WTC11 (cell line): ENCODE data around the gene EXOC6. TPM values are rescaled to one million over a fixed set of nuclear protein-coding genes. Genes with fewer than 3 reads are reported as not detected.

ENCODE experiments used
- ATAC-seq: fragments of 200-7000 bp; cut with Tn5 transposase; 2 replicates; pipeline ENCODE4 v1.10.0; 2021; ENCODE audit warnings: mild to moderate bottlenecking, moderate library complexity
- CTCF ChIA-PET: fragments of 300-600 bp; sonication (Branson Sonifier 250); formaldehyde crosslinking; loops from one replicate; lab custom pipeline; 2021; ENCODE audit warnings: antibody characterized with exemption; lab: Charles Lee
- POLR2A ChIA-PET: fragments of 350-600 bp; sonication (Branson Sonifier 250); formaldehyde crosslinking; loops from one replicate; lab custom pipeline; 2021; ENCODE audit warnings: antibody characterized with exemption; lab: Charles Lee
- DNase-seq: peaks from one replicate; pipeline ENCODE4 v3.0.0; 2021; ENCODE audit warnings: low spot score
- H3K27ac Mint-ChIP-seq: 2 replicates; pipeline ENCODE4 v1.8.0; 2021; ENCODE audit warnings: mixed read lengths
- H3K27me3 Mint-ChIP-seq: 2 replicates; pipeline ENCODE4 v1.8.0; 2021; ENCODE audit warnings: low read depth, mild to moderate bottlenecking, moderate library complexity, mixed read lengths
- H3K36me3 Mint-ChIP-seq: 2 replicates; pipeline ENCODE4 v1.8.0; 2021; ENCODE audit warnings: mixed read lengths
- H3K4me1 Mint-ChIP-seq: 2 replicates; pipeline ENCODE4 v1.8.0; 2022; ENCODE audit warnings: mixed read lengths
- H3K4me3 Mint-ChIP-seq: 2 replicates; pipeline ENCODE4 v1.8.0; 2021; ENCODE audit warnings: mild to moderate bottlenecking, moderate library complexity, mixed read lengths
- H3K9me3 Mint-ChIP-seq: 2 replicates; pipeline ENCODE4 v1.8.0; 2021; ENCODE audit warnings: mixed read lengths
- CTCF ChIP-seq: fragments of 200-600 bp; IDR thresholded peaks from 2 replicates; pipeline ENCODE4 v1.8.0; 2022; ENCODE audit warnings: antibody characterized with exemption
- FOXP4 ChIP-seq: sonication (generic); formaldehyde crosslinking; IDR thresholded peaks from 2 replicates; pipeline ENCODE4 v1.8.0; 2022; ENCODE audit warnings: mild to moderate bottlenecking, missing genetic modification reagents
- GTF2I ChIP-seq: fragments of 250-450 bp; sonication (Bioruptor Pico); conservative IDR thresholded peaks from 2 replicates; pipeline ENCODE4 v1.4.0; 2021; ENCODE audit warnings: mild to moderate bottlenecking
- HMGA2 ChIP-seq: fragments of 250-450 bp; sonication (Bioruptor Pico); IDR thresholded peaks from 2 replicates; pipeline ENCODE4 v1.4.0; 2021; ENCODE audit warnings: mild to moderate bottlenecking, moderate library complexity
- MXD4 ChIP-seq: fragments of 250-450 bp; sonication (Bioruptor Pico); IDR thresholded peaks from 2 replicates; pipeline ENCODE4 v1.8.0; 2021; ENCODE audit warnings: mild to moderate bottlenecking, moderate library complexity, borderline replicate concordance
- NFATC4 ChIP-seq: fragments of 250-450 bp; sonication (Bioruptor Pico); IDR thresholded peaks from 2 replicates; pipeline ENCODE4 v1.9.0; 2021; ENCODE audit warnings: mild to moderate bottlenecking
- NR3C1 ChIP-seq: sonication (generic); formaldehyde crosslinking; conservative IDR thresholded peaks from 2 replicates; pipeline ENCODE4 v1.8.1; 2023; ENCODE audit warnings: low read depth, mild to moderate bottlenecking, missing genetic modification reagents
- OVOL2 ChIP-seq: fragments of 250-450 bp; sonication (Bioruptor Pico); IDR thresholded peaks from 2 replicates; pipeline ENCODE4 v1.9.0; 2021; ENCODE audit warnings: mild to moderate bottlenecking, borderline replicate concordance
- RELA ChIP-seq: sonication (generic); formaldehyde crosslinking; IDR thresholded peaks from 2 replicates; pipeline ENCODE4 v1.8.1; 2022; ENCODE audit warnings: missing genetic modification reagents, mild to moderate bottlenecking, borderline replicate concordance
- SMAD3 ChIP-seq: sonication (generic); formaldehyde crosslinking; IDR thresholded peaks from 2 replicates; pipeline ENCODE4 v1.8.0; 2022; ENCODE audit warnings: missing genetic modification reagents, mild to moderate bottlenecking, borderline replicate concordance
- SMAD4 ChIP-seq: sonication (generic); formaldehyde crosslinking; IDR thresholded peaks from 2 replicates; pipeline ENCODE4 v1.8.0; 2022; ENCODE audit warnings: mild to moderate bottlenecking, missing genetic modification reagents
- STAT6 ChIP-seq: sonication (generic); formaldehyde crosslinking; conservative IDR thresholded peaks from 2 replicates; pipeline ENCODE4 v1.8.1; 2023; ENCODE audit warnings: mild to moderate bottlenecking, low read depth, missing genetic modification reagents, moderate library complexity
- TEAD1 ChIP-seq: sonication (generic); formaldehyde crosslinking; IDR thresholded peaks from 2 replicates; pipeline ENCODE4 v1.8.0; 2022; ENCODE audit warnings: mild to moderate bottlenecking, missing genetic modification reagents
- USF1 ChIP-seq: sonication (generic); formaldehyde crosslinking; IDR thresholded peaks from 2 replicates; pipeline ENCODE4 v1.8.0; 2022; ENCODE audit warnings: mild to moderate bottlenecking, missing genetic modification reagents
- ZSCAN18 ChIP-seq: fragments of 250-450 bp; sonication (Bioruptor Pico); IDR thresholded peaks from 2 replicates; pipeline ENCODE4 v2.1.2; 2022; ENCODE audit warnings: mild to moderate bottlenecking, moderate library complexity
- total RNA-seq: library from RNA; stranded (reverse); gene quantifications from 3 replicates; pipeline ENCODE4 v1.2.3, GENCODE V29; 2021
- TF ChIP-seq, protein P1 (sequence below): sonication (generic); formaldehyde crosslinking; conservative IDR thresholded peaks from 2 replicates; pipeline ENCODE4 v1.8.1; 2022; ENCODE audit warnings: mild to moderate bottlenecking, missing genetic modification reagents
- TF ChIP-seq, protein P2 (sequence below): sonication (generic); formaldehyde crosslinking; IDR thresholded peaks from 2 replicates; pipeline ENCODE4 v1.8.1; 2022; ENCODE audit warnings: mild to moderate bottlenecking, missing genetic modification reagents, moderate library complexity, borderline replicate concordance
- TF ChIP-seq, protein P3 (sequence below): sonication (generic); formaldehyde crosslinking; IDR thresholded peaks from 2 replicates; pipeline ENCODE4 v1.8.0; 2023; ENCODE audit warnings: missing genetic modification reagents

Gene EXOC6
- total RNA-seq, 1 experiment from 2014 or later, result 5.0 TPM

DNA sequence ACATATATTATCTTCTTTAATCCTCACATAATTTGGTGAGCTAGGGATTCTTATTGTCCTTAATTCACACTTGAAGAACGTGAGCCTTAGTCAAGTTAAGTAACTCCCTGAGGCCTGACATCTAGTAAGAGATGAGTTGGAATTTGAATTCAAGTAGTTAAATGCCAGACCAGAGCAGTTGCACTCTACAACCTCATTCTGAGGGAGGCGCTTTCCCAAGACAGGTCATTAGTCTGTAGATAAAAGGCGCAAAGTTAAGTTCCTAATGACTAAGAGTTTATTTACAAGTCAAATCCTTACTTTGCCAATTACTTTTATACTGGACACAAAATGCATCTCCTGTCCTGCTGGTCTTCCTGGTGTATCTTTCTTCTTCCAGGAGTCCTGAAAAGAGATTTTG lies 3.6 kb upstream of the EXOC6 start (continued):
- TF ChIP-seq CTCF (no peak), NFATC4 (CRISPR knock-in tag) (no peak)
- TF ChIP-seq, protein P1, sequence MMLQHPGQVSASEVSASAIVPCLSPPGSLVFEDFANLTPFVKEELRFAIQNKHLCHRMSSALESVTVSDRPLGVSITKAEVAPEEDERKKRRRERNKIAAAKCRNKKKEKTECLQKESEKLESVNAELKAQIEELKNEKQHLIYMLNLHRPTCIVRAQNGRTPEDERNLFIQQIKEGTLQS (CRISPR knock-in tag), result no peak

GRCh38 chr10:92845921-92846320 lies 2.4 kb upstream of the EXOC6 start:
- peaks cover 16% of the 10 kb centered on the region for H3K4me1 Mint-ChIP-seq
- ATAC-seq, result no peak
- no peak for DNase-seq
- peaks cover 50% of the 10 kb centered on the region for H3K27me3 Mint-ChIP-seq
- no peaks in the 10 kb centered on the region for H3K36me3 Mint-ChIP-seq
- POLR2A ChIA-PET, result no interaction called here
- H3K4me3 Mint-ChIP-seq, result no peak overlapping the region
- H3K27ac Mint-ChIP-seq, result no peak overlapping the region
- H3K9me3 Mint-ChIP-seq, result peaks cover 15% of the 10 kb centered on the region
- CTCF ChIA-PET, result interaction anchor here (0.5 kb wide), 1 partner anchor 358 kb away, joined by 3 read pairs; no protein-coding TSS in a partner anchor
- TF ChIP-seq TEAD1 (CRISPR knock-in tag) (no peak), FOXP4 (no peak), RELA (CRISPR knock-in tag) (no peak), ZSCAN18 (CRISPR knock-in tag) (no peak)

DNA sequence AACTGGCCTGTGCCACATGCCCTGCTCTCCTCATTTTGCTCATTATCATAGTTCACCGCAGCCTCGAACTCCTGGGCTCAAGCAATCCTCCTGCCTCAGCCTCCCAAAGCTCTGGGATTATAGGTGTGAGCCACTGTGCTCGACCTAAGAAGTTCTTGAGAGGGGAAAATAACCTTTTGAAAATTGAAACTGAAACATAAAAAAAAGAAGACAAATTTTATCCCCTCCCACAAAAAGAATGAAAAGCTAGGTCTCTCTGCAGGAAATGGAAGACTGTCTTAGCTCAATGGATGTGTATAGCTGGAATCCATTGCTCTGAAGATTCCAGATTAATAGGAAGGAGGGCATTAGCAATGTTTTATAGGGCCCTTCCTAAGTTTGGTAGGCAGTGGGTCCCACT lies 2.0 kb upstream of the EXOC6 start:
- Mint-ChIP-seq H3K27me3 (peaks cover 54% of the 10 kb centered on the region), H3K4me1 (peaks cover 16% of the 10 kb centered on the region), H3K9me3 (peaks cover 15% of the 10 kb centered on the region), H3K27ac (no peak overlapping the region), H3K36me3 (no peaks in the 10 kb centered on the region), H3K4me3 (no peak overlapping the region)
- ChIA-PET POLR2A (no interaction called here), CTCF (no interaction called here)
- TF ChIP-seq, protein P2, sequence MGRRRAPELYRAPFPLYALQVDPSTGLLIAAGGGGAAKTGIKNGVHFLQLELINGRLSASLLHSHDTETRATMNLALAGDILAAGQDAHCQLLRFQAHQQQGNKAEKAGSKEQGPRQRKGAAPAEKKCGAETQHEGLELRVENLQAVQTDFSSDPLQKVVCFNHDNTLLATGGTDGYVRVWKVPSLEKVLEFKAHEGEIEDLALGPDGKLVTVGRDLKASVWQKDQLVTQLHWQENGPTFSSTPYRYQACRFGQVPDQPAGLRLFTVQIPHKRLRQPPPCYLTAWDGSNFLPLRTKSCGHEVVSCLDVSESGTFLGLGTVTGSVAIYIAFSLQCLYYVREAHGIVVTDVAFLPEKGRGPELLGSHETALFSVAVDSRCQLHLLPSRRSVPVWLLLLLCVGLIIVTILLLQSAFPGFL, result no peak
- TF ChIP-seq USF1 (CRISPR knock-in tag) (no peak), NR3C1 (CRISPR knock-in tag) (no peak), OVOL2 (CRISPR knock-in tag) (no peak), STAT6 (CRISPR knock-in tag) (no peak), MXD4 (CRISPR knock-in tag) (no peak), GTF2I (no peak), SMAD3 (no peak), HMGA2 (CRISPR knock-in tag) (no peak), SMAD4 (CRISPR knock-in tag) (no peak)
- TF ChIP-seq, protein P3, sequence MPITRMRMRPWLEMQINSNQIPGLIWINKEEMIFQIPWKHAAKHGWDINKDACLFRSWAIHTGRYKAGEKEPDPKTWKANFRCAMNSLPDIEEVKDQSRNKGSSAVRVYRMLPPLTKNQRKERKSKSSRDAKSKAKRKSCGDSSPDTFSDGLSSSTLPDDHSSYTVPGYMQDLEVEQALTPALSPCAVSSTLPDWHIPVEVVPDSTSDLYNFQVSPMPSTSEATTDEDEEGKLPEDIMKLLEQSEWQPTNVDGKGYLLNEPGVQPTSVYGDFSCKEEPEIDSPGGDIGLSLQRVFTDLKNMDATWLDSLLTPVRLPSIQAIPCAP (CRISPR knock-in tag), result no peak
- ATAC-seq (no peak), DNase-seq (no peak)
